NK-92 (cell line): ENCODE results near the gene SPTY2D1.
"Not testable (repeated sequence)": the region's sequence is repeated elsewhere in the genome, so short reads cannot be mapped to it uniquely, and the experiment has no call there.

Experiments used
- DNase-seq: peaks from one replicate; lab custom pipeline; 2025; ENCODE audit not compliant: unreplicated experiment; lab: John Stamatoyannopoulos, UW

The SPTY2D1 gene, protein sequence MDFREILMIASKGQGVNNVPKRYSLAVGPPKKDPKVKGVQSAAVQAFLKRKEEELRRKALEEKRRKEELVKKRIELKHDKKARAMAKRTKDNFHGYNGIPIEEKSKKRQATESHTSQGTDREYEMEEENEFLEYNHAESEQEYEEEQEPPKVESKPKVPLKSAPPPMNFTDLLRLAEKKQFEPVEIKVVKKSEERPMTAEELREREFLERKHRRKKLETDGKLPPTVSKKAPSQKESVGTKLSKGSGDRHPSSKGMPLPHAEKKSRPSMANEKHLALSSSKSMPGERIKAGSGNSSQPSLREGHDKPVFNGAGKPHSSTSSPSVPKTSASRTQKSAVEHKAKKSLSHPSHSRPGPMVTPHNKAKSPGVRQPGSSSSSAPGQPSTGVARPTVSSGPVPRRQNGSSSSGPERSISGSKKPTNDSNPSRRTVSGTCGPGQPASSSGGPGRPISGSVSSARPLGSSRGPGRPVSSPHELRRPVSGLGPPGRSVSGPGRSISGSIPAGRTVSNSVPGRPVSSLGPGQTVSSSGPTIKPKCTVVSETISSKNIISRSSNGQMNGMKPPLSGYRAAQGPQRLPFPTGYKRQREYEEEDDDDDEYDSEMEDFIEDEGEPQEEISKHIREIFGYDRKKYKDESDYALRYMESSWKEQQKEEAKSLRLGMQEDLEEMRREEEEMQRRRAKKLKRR

GRCh38 chr11:18634140-18635032 lies at the start of gene SPTY2D1:
Gene SPTY2D1 (minus strand): TSS chr11:18634342. CDS start chr11:18634257, 85 bp downstream.
- peak; percentile 91 for DNase-seq

DNA sequence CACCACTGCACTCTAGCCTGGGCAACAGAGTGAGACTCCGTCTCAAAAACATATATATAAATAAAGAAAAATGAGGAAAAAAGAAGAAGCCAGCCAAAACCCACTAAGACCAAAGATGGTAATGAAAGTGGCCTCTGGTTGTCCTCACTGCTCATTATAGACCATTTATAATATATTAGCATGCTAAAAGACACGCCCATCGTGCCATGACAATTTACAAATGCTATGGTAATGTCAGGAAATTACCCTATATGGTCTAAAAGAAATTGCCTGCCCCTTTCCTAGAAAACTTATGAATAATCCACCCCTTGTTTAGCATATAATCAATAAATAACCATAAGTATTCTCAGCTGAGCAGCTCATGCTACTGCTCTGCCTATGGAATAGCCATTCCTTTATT lies 48.3 kb upstream of the SPTY2D1 start:
- no peak for DNase-seq

DNA sequence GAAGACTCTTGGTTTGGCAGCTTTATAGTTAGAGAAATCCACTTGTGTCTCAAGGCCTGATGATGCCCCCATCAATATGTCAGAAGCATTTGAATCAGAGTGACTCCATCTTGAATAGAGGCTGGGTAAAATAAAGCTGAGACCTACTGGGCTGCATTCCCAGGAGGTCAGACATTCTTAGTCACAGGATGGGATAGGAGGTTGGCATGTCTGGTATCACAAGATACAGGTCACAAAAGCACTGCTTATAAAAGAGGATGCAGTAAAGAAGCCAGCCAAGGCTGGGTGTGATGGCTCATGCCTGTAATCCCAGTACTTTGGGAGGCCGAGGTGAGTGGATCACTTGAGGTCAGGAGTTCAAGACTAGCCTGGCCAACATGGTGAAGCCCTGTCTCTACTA lies 47.8 kb upstream of the SPTY2D1 start:
- DNase-seq, result not testable (repeated sequence)

DNA sequence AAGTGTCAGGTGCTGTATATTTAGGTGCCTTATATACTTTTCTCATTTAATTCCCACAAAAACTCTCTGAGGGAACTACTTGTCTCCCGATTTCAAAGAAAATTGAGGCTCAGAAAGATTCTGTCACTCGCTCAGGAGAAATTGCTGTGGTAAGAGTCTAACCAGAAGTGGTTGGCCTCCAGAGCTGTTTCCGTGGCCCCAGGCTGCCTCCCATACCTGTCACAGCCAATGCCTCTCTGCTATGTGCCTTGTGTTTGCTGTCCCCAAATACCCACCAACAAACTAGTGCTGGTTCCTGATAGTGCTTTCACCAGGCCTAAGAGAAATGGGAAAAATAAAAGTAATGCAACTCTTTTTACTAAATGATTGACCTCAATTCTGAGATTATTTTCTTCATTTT lies 43.4 kb upstream of the SPTY2D1 start:
- DNase-seq, result no peak

- no peak for DNase-seq
Observed at GRCh38 chr11:18676803-18677202, 42.7 kb upstream of the SPTY2D1 start.

GRCh38 chr11:18672209-18672608 lies 38.1 kb upstream of the SPTY2D1 start:
- not testable (repeated sequence) for DNase-seq

DNA sequence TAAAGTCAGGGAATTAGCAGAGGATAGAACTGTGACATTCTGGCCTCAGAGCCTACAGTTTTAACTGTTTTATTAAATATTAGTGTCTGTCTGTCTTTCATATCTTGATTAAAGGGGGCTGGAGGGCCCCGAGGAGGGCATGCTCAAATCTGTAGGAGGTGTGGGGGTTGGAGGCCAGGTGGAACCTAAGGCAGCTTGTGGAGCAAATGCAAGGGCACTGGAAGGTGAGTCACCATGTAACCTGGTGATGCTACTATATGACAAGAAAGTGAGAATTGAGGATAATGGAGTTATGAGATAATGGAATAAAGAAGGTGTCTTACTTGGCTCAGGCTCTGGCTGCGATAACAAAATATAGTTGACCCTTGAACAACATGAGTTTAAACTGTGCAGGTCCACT lies 37.1 kb upstream of the SPTY2D1 start:
- no peak for DNase-seq

GRCh38 chr11:18669711-18670110 lies 35.6 kb upstream of the SPTY2D1 start:
- no peak for DNase-seq

GRCh38 chr11:18669219-18669596 lies 35.1 kb upstream of the SPTY2D1 start:
- DNase-seq, result no peak

DNA sequence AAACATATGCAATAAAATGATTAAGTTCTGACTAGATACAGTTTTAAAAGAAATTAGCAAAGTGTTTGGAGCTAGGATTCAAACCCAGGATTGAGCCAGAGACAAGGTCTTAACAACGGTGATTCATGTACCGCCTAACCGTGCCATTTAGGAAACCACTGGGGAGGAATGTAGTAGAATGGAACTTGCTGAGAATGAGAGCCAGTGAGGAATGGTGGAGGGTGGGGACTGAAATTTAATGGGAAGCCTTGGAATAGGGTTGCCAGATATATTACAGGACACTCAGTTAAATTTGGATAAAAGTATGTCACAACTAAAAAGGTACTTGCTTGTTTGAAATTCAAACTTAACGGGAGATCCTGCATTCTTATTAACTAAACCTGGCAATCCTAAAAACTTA lies 34.0 kb upstream of the SPTY2D1 start:
- DNase-seq, result no peak

GRCh38 chr11:18665353-18665872 lies 31.3 kb upstream of the SPTY2D1 start:
- DNase-seq, result not testable (repeated sequence)

GRCh38 chr11:18657673-18658072 lies 23.5 kb upstream of the SPTY2D1 start:
- no peak for DNase-seq

DNA sequence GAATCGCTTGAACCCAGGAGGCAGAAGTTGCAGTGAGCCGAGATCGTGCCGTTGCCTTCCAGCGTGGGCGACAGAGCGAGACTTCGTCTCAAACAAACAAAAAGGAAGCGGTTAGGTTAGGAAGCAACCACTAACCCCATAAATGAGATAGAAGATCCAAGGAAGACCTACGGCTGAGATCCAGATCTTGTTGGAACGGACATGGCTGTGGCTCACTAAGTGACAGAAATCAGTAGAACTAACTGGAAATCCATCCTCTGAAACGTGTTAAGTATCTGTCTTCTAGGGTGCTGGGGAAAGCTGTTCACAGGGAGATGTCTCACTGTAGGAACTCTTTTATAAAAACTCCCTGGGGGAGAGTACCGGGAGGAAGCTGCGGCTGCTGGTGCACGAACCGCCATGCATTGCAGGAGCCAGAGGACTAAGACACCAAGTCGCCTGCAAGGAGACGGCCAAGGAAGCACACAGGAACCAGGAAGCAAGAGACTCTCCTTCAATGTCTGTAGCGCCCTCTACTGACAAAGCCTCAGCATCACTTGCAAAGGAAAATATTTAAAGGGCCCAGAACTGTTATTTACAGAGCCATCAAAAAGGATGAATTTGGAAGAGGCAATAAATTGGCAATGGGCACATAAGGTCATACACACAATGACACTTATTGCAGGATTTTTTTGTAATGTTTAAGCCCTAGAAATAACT lies 16.9 kb upstream of the SPTY2D1 start:
- no peak for DNase-seq

DNA sequence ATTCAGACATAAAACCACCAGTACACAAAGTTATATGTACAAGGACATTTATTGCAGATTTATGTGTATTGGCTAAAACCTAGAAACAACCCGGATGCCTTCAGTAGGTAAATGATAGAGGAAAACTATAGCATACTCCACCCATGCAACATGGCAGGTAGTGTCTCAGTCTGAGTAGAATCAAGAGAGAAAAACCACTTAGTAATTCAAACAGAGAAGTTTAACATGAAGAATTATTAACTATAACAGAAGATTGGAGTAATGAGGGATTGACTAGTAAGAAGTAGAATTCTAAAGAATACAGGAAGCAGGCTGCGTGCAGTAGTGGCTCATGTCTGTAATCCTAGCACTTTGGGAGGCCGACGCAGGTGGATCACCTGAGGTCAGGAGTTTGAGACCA lies 16.2 kb upstream of the SPTY2D1 start:
- no peak for DNase-seq

DNA sequence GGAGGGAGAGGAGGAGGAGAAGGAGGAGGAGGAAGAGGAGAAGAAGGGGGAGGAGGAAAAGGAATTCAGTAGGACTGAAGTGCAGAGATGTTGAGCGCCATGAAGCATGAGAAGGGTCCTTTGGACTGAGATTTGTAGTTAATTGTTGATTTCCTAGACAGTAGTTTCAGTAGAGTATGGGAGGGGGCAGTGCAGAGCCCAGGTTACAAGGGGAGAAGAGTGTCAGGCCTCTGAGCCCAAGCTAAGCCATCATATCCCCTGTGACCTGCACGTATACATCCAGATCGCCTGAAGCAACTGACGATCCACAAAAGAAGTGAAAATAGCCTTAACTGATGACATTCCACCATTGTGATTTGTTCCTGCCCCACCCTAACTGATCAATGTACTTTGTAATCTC lies 8.9 kb upstream of the SPTY2D1 start:
- DNase-seq, result not testable (repeated sequence)

DNA sequence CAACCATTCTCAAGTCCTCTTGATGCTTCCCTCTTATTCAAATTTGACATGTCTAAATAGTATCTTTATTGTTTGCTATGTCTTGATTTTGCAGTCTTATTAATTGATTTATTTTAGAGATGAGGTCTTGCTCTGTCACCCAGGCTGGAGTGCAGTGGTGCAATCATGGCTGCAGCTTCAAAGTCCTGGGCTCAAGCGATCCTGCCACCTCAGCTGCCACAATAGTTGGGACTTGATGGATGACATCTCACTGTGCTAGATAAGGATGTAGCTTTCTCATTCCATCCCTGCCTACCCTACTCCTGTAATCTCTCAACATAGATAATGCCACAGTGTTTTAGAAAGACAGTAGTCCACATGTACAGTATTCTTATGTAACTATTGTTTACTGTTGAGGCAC lies 7.5 kb upstream of the SPTY2D1 start:
- DNase-seq, result no peak

DNA sequence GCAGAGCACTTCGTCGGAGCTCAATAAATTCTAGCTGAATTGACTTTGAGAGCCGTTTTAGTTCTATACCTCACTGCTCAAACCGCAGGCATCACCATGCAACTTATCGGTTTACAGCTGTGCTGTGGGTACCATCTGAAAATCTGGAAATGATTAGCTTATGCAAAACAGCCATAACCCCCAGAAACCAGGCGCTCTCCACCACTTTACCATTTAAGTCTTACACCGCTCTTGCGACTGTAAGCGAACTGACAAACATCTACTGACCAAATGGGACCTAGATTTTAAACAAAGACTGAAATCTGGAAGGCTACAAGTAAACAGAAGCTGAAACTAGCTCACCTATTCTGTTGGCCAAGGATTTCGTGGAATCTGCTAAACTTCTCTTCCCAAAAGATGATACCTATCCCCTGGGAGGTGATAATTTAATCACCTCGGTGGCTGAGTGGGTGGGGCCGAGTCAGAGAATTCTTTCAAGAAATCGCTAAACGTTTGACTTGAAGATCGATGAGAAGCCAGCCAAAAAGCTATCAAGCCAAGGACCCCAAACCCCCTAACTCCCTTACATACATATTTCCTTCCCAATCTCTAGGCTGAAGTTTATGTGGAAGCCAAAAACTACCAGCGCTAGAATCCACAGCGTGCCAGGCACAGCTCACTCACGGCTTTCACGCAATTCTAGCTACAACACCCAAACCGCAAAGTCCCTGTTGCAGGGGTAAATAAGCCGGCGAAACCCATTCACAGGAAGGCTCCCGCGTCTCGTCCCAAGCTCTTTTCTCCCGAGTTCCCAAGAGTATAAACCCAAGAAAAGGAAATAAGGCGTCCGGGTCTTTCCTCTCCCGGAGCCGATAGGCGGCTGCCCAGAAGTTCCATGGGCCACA lies 644 bp downstream of the SPTY2D1 start:
- no peak for DNase-seq

DNA sequence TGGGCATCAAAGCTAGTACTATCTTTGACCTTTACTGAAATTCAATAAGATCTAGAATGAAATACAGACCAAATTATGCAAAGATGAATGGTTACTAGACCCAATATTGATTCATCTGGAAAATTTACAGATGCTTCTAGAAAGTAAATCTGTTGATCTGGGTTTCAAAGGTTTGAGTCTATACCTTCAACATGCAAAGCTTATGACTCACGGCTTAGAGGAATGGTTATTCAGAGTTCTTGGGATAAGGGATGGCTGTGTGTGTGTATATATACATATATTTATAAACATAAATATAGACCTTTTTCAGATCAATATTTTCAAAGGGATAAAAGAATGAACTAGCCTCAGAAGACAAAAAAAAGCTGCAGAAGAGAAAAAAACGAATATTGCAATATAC lies 1.3 kb downstream of the SPTY2D1 start:
- no peak for DNase-seq

GRCh38 chr11:18624161-18624560 lies 10.0 kb downstream of the SPTY2D1 start:
- DNase-seq, result no peak

DNA sequence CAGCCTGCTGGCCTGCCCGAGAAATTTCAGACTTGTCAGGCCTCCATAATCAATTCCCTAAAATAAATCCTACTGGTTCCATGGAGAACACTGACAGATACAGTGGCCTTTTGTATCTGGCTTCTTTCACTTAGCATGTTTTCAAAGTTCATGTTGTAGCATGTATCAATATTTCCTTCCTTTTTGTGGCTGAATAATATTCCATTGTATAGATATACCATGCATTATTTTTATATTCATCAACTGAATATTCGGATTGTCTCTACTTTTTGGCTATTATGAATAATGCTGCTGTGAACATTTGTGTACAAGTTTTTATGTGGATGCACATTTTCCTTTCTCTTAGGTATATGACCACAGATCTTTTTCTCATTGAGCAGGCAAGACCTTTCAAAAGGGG lies 10.4 kb downstream of the SPTY2D1 start:
- no peak for DNase-seq
